Activated T-cell treated with anti-CD3 and anti-CD28 coated beads for 24 hours (primary cell): ENCODE results near the gene PLEKHA6.

ENCODE experiments used
- DNase-seq: peaks from one replicate; pipeline ENCODE4 v3.0.0-alpha.2; 2020; ENCODE audit warnings: low read depth

The PLEKHA6 gene

GRCh38 chr1:204262506-204263253, 97.0 kb downstream of the PLEKHA6 start:
- no peak for DNase-seq

DNA sequence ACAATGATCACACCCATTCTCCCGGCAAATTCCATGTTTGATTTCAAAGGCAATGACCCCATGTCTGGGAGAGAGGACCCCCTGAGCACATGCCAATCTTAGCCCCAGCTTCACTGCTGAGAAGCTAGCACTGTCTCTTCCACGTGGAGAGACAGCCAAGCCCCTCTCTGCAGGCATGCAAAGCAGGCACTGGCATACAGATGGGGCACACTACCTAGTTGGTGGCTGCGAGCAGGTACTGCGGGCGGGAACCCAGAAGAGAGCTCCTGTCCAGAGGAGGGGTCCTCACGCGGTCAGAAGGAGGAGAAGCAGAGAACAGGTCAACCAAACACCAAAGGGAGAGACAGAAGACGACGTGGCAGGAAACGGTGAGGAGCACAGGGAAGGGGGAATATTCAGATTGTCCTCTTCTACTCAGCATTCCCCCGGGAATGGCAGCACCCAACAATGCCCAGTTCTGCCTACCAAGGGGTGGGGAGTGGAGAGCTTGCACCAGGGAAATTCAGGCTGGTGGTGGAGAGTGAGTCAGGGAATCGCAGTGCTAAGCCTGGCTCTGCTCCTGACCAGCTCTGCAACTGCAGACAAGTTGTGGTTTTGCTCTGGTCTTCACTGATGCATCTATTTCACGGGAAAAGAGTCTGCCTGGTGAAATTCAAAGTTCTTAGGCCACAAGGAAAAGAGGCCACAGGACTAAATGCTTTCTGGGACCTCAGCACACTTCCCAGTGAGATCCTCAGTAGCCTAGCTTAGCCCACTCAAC, 97.8 kb downstream of the PLEKHA6 start:
- no peak for DNase-seq

GRCh38 chr1:204261266-204261665, 98.5 kb downstream of the PLEKHA6 start:
- DNase-seq: no peak

- no peak for DNase-seq
Observed at GRCh38 chr1:204260601-204261197, 99.0 kb downstream of the PLEKHA6 start.

DNA sequence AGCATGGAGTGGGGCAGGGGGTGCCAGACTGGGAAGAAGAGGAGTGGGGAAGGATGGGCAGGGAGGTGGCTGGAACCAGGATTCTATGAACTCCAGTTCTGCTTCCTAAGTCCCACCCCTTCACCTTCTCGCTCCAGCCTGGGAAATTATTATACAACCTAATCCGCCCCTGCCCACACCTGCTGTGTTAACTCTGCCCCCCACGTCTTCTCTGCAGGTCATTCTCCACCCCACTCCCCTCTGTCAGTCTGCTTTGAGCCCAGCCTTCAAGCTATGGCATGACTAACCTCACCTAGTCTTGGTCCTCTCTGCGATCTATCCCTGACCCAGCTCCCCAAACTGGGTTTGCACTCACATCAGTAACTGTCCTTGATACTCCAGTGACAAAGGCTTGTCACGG, 99.9 kb downstream of the PLEKHA6 start:
- no peak for DNase-seq

GRCh38 chr1:204259196-204259595, 100.5 kb downstream of the PLEKHA6 start:
- DNase-seq: no peak

GRCh38 chr1:204258213-204259115, 101.3 kb downstream of the PLEKHA6 start:
- DNase-seq: peak; percentile 11

GRCh38 chr1:204257446-204257845, 102.3 kb downstream of the PLEKHA6 start:
- DNase-seq: no peak

- DNase-seq: no peak
Observed at GRCh38 chr1:204256531-204256930, 103.2 kb downstream of the PLEKHA6 start.

- no peak for DNase-seq
Observed at GRCh38 chr1:204255966-204256365, 103.8 kb downstream of the PLEKHA6 start.

- DNase-seq: no peak
Observed at GRCh38 chr1:204255225-204255624, 104.5 kb downstream of the PLEKHA6 start.

- no peak for DNase-seq
Observed at GRCh38 chr1:204254031-204254661, 105.6 kb downstream of the PLEKHA6 start.

- DNase-seq: no peak
Observed at GRCh38 chr1:204251926-204252689, 107.6 kb downstream of the PLEKHA6 start.

GRCh38 chr1:204251286-204251685, 108.4 kb downstream of the PLEKHA6 start:
- no peak for DNase-seq

GRCh38 chr1:204250428-204251030, 109.2 kb downstream of the PLEKHA6 start:
- no peak for DNase-seq

DNA sequence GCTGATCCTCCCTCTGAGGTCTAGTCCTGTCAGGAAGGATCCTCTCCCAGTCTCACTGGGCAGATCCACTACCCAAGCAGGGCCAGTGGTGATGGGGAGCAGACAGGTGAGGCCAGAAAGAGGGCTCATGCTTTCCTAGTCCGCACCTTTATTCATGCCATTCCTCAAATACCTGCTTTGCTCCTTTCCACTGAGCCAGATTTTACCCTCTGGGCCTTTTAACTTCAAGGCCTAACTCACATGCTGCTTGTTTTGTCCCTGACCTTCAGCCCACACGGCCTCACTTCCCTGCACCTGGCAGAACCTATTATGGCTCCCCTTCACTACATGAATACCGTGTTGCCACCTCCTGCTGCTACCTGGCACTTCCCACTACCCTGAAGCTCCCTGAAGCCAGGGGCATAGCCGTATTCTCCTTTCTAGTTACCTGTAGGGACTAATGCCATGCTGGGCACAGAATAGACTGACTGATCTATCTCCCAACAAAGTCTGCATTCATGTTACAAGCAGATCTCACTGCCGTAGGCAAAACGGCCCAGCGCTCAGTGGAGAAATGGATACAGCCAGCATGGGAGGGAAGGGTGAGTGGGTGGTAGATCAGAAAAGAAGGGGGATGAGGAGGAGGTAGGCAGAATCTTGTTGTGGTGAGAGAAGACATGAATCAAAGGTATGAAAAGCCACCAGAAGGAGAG, 109.8 kb downstream of the PLEKHA6 start:
- DNase-seq: no peak

DNA sequence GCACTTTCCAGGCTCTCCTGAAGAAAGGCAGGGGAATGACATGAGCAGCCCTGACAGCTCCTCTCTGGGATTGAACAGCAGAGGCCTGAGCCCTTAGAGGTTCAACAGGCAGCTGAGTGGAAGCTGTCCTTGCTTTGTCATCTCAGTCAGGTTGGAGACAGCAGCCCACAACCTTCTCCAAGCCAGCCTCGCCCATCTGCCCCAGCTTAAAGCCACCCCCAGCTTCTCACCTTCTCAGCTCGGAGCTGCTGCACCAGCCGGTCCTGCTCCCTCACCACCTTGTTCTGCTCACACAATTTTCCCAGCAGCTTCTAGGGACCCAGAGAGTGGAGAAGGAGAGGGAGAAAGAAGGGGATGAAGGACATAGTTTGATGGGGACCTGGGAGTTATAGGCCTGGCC, 110.8 kb downstream of the PLEKHA6 start:
- DNase-seq: no peak

GRCh38 chr1:204246876-204247275, 112.9 kb downstream of the PLEKHA6 start:
- no peak for DNase-seq

- DNase-seq: no peak
Observed at GRCh38 chr1:204242920-204243319, 116.8 kb downstream of the PLEKHA6 start.

DNA sequence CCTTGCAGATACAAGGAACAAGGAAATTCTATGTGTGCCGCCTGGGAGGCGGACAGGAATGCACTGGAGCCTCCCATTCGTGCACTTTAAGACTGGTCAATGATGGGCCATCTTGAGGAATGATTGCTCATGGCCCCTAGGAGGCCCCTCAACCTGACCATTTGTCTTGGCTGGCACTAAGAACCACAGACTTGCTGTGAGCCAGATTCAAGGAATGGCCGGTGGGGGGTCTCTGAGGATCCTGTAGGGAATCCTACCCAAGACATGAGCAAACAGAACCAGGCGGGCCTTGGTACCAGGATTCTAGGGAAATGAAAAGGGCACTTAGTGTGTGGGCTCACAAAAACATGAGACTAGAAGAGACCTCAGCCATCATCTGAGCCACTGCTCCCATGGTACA, 117.8 kb downstream of the PLEKHA6 start:
- no peak for DNase-seq
